Right cardiac atrium (tissue), 5 donors: ENCODE measurements around the gene TXNDC2. TPM values are rescaled to one million over a fixed set of nuclear protein-coding genes. Genes with fewer than 3 reads are reported as not detected.

Experiments used
- ATAC-seq, 2 donors: fragments of 200-7000 bp; cut with Tn5 transposase; one replicate each; pipeline versions ENCODE4 v1.8.0 to v1.9.1; 2020; ENCODE audit warnings: moderate library complexity in 2 of 2, mild to moderate bottlenecking in 1 of 2
- DNase-seq, 3 donors: peaks; one replicate each; pipeline ENCODE4 v3.0.0-alpha.2; 2020
- H3K27ac ChIP-seq: one replicate; pipeline ENCODE4 v1.5.1; 2013; ENCODE audit warnings: mild to moderate bottlenecking, low read length, control low read depth, moderate library complexity
- H3K27me3 ChIP-seq: one replicate; pipeline ENCODE4 v1.6.1; 2013; ENCODE audit not compliant: control insufficient read depth, insufficient read depth
- H3K4me1 ChIP-seq: one replicate; pipeline ENCODE4 v1.6.1; 2013; ENCODE audit warnings: low read length; ENCODE audit not compliant: control insufficient read depth, insufficient read depth
- H3K4me3 ChIP-seq: one replicate; pipeline ENCODE4 v1.5.1; 2013; ENCODE audit warnings: low read length, control low read depth
- H3K9me3 ChIP-seq: one replicate; pipeline ENCODE4 v1.6.1; 2013; ENCODE audit warnings: low read length; ENCODE audit not compliant: control insufficient read depth
- WGBS: extraction: QIAGEN DNeasy Blood & Tissue Kit; methylation state at CpG from one replicate; pipeline ENCODE4 v1.1.7; 2013; 5-methylcytosine and 5-hydroxymethylcytosine counted together
- intact Hi-C, 4 donors: fragments of 100-400 bp; cut with DNase I; formaldehyde crosslinking; loops; one replicate each; pipeline versions ENCODE4 v1.11.0 to v1.14.0; 2022 to 2023
- polyA plus RNA-seq: library from polyadenylated mRNA; stranded (reverse); fragments of 200-250 nt; gene quantifications from one replicate; pipeline ENCODE4 v1.2.3, GENCODE V29; 2013
- total RNA-seq, 4 donors: library from RNA; stranded (reverse); fragmentation: NEBNext Ultra II Directional; extraction: Animal tissue kit (Norgen Biotek cat#: 25700); gene quantifications; one replicate each; pipeline ENCODE4 v1.2.1, GENCODE V29; 2021
- donor health status: healthy with polysubstance abuse.
- donor health status: DM: no; HTN: yes; CAD: no.
- donor health status: DM: no; HTN: no; CAD: no.
- donor health status: DM: no; HTN: yes; CAD: no; lungs with severe emphysema.
- donor health status: DM: yes; HTN: yes; CAD: no.

The TXNDC2 gene
- total and polyA plus RNA-seq, 5 donors, result 0.23 to 0.42 TPM; not detected in 3

DNA sequence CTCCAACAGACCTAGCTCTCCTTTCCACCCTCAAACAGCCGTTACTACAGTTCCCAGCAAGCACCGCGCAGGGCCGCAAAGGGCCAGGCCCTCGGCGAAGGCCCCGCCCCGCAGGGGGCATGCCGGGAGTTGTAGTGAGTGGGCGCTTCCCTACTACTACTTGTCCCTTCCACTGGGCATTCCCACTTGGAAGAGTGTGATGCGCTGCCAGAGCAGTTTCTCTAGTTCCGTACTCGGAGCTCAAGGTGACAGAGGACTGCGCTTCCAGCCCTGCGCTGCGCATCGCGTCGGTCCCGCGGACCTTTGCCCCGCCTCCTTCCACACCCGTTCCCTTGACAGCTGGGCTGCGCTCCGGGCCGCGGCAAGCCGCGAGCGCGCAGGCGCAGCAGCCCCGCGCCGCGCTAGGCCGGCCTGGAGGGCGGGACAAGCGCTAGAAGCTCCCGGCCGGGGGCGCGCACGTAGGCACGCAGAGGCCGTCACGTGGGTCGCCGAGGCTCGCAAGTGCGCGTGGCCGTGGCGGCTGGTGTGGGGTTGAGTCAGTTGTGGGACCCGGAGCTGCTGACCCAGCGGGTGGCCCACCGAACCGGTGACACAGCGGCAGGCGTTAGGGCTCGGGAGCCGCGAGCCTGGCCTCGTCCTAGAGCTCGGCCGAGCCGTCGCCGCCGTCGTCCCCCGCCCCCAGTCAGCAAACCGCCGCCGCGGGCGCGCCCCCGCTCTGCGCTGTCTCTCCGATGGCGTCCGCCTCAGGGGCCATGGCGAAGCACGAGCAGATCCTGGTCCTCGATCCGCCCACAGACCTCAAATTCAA, 28.0 kb downstream of the TXNDC2 start, which contains the start of gene VAPA:
Gene VAPA, plus strand, starts transcription at position 491 of the 808 bp plus-strand sequence. Its CDS starts 241 bp downstream, at position 732.
- intact Hi-C loops, result loop anchor here in 1 of 4 donors (10.0 kb wide), 1 partner anchor 109 kb away; no protein-coding TSS in a partner anchor
- H3K4me3 ChIP-seq, result peak within 1 kb of the TSS; percentile 90
- ATAC-seq (peak; percentile 97 to 98), DNase-seq (peak; percentile 96 to 98 (median 98))
- peak within 1 kb of the TSS; percentile 94 for H3K27ac ChIP-seq
- H3K27me3 ChIP-seq, result no peaks in the 10 kb centered on the region
- H3K9me3 ChIP-seq, result no peaks in the 10 kb centered on the region
- WGBS, result under 1% methylated on average over 87 of the region's 87 CpGs
- H3K4me1 ChIP-seq, result peaks cover under 1% of the 10 kb centered on the region

- peak in 1 of 2 donors; percentile 15 for ATAC-seq
- intact Hi-C loops, result loop anchor here in 1 of 4 donors (10.0 kb wide), 1 partner anchor 109 kb away; no protein-coding TSS in a partner anchor
- DNase-seq, result no peak
- H3K9me3 ChIP-seq, result no peaks in the 10 kb centered on the region
- peak overlapping the region; percentile 90 for H3K4me3 ChIP-seq
- H3K27ac ChIP-seq, result peak overlapping the region; percentile 76
- 1% methylated on average over 35 of the region's 35 CpGs for WGBS
- H3K27me3 ChIP-seq, result no peaks in the 10 kb centered on the region
- peaks cover 2% of the 10 kb centered on the region for H3K4me1 ChIP-seq
Measured at GRCh38 chr18:9914334-9914583, 28.5 kb downstream of the TXNDC2 start.

GRCh38 chr18:9914584-9915290, 29.0 kb downstream of the TXNDC2 start:
- WGBS, result under 1% methylated on average over 77 of the region's 77 CpGs
- Histone ChIP-seq H3K27me3 (no peaks in the 10 kb centered on the region), H3K4me3 (peak overlapping the region; percentile 90), H3K9me3 (no peaks in the 10 kb centered on the region), H3K27ac (peak overlapping the region; percentile 93), H3K4me1 (peaks cover 4% of the 10 kb centered on the region)
- DNase-seq (peak; percentile 71 to 84 (median 84)), ATAC-seq (peak; percentile 34 to 42)
- intact Hi-C loops, result loop anchor here in 1 of 4 donors (10.0 kb wide), 1 partner anchor 110 kb away; no protein-coding TSS in a partner anchor

GRCh38 chr18:9915291-9916076, 29.7 kb downstream of the TXNDC2 start:
- ATAC-seq, result no peak

DNA sequence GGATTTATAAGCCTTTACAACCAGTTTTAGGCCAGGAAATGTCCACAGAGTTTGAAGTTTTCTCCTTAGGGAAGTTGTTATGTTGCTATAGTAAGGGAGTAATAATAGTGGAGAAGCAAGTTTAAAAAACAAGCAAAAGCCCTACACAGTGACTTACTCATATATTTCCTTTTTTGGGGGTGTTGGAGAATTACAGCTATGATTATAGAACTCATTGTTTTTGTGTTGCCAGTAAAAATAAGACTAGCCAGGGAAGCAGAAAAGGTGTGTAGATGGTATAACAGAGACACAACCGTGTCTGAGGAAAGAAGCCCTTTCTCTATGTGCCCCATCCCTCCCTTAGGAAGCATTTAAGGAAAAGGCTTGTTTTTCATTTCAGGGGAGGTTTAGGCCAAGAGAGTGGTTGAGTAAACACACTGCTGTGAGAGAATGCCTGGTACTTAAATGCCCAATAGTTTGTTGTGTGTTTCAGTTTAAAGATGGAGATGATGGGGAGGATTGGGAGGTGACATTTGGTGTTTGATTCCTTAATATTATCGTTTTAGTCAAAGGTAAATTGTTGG, 30.4 kb downstream of the TXNDC2 start:
- no peak for ATAC-seq
- DNase-seq, result no peak
- Histone ChIP-seq H3K27me3 (no peaks in the 10 kb centered on the region), H3K9me3 (no peaks in the 10 kb centered on the region), H3K4me3 (peak overlapping the region; percentile 90), H3K27ac (no peak overlapping the region), H3K4me1 (peaks cover 10% of the 10 kb centered on the region)
- WGBS, result 23% methylated on average over 2 of the region's 2 CpGs
- intact Hi-C loops, result loop anchor here in 1 of 4 donors (10.0 kb wide), 1 partner anchor 111 kb away; no protein-coding TSS in a partner anchor

More at GRCh38 chr18:9915291-9916076, 29.7 kb downstream of the TXNDC2 start:
- Histone ChIP-seq H3K4me3 (peak overlapping the region; percentile 90), H3K9me3 (no peaks in the 10 kb centered on the region), H3K4me1 (peaks cover 8% of the 10 kb centered on the region), H3K27me3 (no peaks in the 10 kb centered on the region), H3K27ac (peak overlapping the region; percentile 93)
- no peak for DNase-seq
- 13% methylated on average over 5 of the region's 5 CpGs for WGBS
- intact Hi-C loops, result loop anchor here in 1 of 4 donors (10.0 kb wide), 1 partner anchor 111 kb away; no protein-coding TSS in a partner anchor

- H3K27ac ChIP-seq, result no peak overlapping the region
- H3K4me1 ChIP-seq, result peaks cover 10% of the 10 kb centered on the region
- no peak overlapping the region for H3K4me3 ChIP-seq
- no peak for ATAC-seq
- no peaks in the 10 kb centered on the region for H3K9me3 ChIP-seq
- no peaks in the 10 kb centered on the region for H3K27me3 ChIP-seq
- WGBS, result 78% methylated on average over 3 of the region's 3 CpGs
- intact Hi-C loops, result loop anchor here in 1 of 4 donors (10.0 kb wide), 1 partner anchor 112 kb away; no protein-coding TSS in a partner anchor
- no peak for DNase-seq
Measured at GRCh38 chr18:9916808-9917207, 31.0 kb downstream of the TXNDC2 start.

DNA sequence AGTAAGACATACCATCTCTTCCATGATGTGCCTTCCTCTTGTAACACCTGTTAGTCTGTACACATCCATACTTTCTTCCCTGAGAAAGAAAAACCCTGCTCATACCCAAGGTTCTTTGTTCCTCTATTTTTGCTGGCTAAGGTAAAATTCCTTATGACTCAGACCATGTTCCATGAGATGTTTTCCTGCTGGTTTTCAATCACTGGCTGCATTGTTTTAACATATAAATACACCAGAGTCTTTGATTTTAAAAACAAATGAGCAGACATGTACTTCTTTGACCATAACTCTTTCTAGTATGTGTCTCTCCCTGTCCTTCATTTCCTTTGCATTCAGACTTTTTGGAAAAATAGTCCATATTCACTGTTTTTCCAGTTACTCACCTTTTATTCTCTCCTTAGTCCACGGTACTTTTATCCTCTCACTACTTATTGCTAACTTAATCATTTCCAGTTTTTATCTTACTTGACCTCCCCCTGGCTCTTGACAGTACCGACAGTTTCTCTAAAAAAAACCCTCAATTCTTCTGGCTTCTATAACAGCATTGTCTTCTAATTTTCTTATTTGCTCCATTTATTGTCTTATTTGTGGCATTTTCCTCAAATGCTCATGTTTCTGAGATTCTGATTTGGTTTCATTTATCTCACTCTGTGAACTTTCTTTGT, 32.4 kb downstream of the TXNDC2 start:
- Histone ChIP-seq H3K9me3 (no peaks in the 10 kb centered on the region), H3K4me3 (peak overlapping the region; percentile 8), H3K27ac (no peak overlapping the region), H3K4me1 (peaks cover 10% of the 10 kb centered on the region), H3K27me3 (no peaks in the 10 kb centered on the region)
- intact Hi-C loops, result loop anchor here in 1 of 4 donors (10.0 kb wide), 1 partner anchor 113 kb away; no protein-coding TSS in a partner anchor
- DNase-seq (no peak), ATAC-seq (no peak)
- 7% methylated on average over 2 of the region's 2 CpGs for WGBS

GRCh38 chr18:9919564-9920232, 33.9 kb downstream of the TXNDC2 start:
- Histone ChIP-seq H3K27ac (peak overlapping the region; percentile 29), H3K4me3 (no peak overlapping the region), H3K9me3 (no peaks in the 10 kb centered on the region), H3K27me3 (no peaks in the 10 kb centered on the region), H3K4me1 (peaks cover 10% of the 10 kb centered on the region)
- intact Hi-C loops, result loop anchor here in 2 of 4 donors (10.0 kb wide), 2 partner anchors 115 to 345 kb away; no protein-coding TSS in a partner anchor
- DNase-seq, result no peak
- ATAC-seq, result no peak
- 68% methylated on average over 8 of the region's 8 CpGs for WGBS

GRCh38 chr18:9922592-9923311, 37.0 kb downstream of the TXNDC2 start:
- WGBS, result 49% methylated on average over 4 of the region's 4 CpGs
- intact Hi-C loops, result loop anchor here in 1 of 4 donors (10.0 kb wide), 1 partner anchor 348 kb away; no protein-coding TSS in a partner anchor
- H3K9me3 ChIP-seq, result no peaks in the 10 kb centered on the region
- no peak overlapping the region for H3K4me3 ChIP-seq
- H3K4me1 ChIP-seq, result peaks cover 14% of the 10 kb centered on the region
- no peak for ATAC-seq
- no peaks in the 10 kb centered on the region for H3K27me3 ChIP-seq
- no peak for DNase-seq
- H3K27ac ChIP-seq, result no peak overlapping the region
